G401.6 (cell line): ENCODE data around the gene KCNIP4.
"Not testable (repeated sequence)": the region's sequence is repeated elsewhere in the genome, so short reads cannot be mapped to it uniquely, and the experiment has no call there.

ENCODE experiments used
- FAIRE-seq: peaks from 2 replicates; lab custom pipeline; 2012; peaks lifted over from hg19 to GRCh38; lab: Jason Lieb, UNC

The KCNIP4 gene

GRCh38 chr4:20839957-20840356 lies 1108.6 kb downstream of the KCNIP4 start:
- no peak for FAIRE-seq

GRCh38 chr4:20838476-20838875 lies 1110.1 kb downstream of the KCNIP4 start:
- no peak for FAIRE-seq

- FAIRE-seq: no peak
Measured at GRCh38 chr4:20832826-20833225, 1115.7 kb downstream of the KCNIP4 start.

DNA sequence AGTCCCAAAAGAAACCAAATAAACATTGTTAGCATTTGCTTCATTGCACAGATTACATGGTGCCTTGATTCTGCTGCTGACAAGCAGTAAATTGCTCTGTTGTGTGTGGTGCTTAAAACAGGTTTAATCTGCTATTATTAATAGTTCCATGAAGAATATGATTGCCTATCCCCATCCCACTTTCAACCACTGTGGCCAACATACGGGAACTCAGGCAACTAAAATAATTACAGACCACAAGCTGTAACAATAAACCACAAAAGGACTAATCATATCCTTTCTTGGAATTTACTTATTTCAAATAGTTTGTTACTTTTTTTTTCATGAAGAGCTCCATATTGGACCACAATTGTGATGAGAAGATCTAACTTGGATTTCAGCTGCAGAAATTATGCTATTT lies 1116.8 kb downstream of the KCNIP4 start:
- no peak for FAIRE-seq

GRCh38 chr4:20829617-20830357 lies 1118.8 kb downstream of the KCNIP4 start:
- FAIRE-seq: no peak

- no peak for FAIRE-seq
Measured at GRCh38 chr4:20825505-20825904, 1123.1 kb downstream of the KCNIP4 start.

GRCh38 chr4:20816287-20816686 lies 1132.3 kb downstream of the KCNIP4 start:
- no peak for FAIRE-seq

DNA sequence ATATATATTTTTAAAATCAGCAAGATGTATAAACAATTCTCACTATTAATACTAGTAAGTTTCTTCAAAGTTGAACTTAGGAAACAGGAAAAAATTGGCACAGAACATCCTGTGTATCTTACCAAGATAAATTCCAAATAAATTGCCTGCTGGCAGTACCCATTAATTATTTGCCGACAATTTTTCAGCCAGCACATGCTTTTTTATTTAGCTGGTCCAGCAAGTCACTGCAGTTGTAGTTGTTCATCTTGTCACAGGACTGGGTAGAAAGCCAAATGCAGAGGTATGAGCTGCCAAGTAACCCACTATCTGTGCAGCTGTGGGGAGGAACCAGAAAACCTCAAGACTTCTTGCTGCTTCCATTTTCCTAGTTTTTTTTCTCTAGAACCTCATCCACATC lies 1134.9 kb downstream of the KCNIP4 start:
- FAIRE-seq: no peak

DNA sequence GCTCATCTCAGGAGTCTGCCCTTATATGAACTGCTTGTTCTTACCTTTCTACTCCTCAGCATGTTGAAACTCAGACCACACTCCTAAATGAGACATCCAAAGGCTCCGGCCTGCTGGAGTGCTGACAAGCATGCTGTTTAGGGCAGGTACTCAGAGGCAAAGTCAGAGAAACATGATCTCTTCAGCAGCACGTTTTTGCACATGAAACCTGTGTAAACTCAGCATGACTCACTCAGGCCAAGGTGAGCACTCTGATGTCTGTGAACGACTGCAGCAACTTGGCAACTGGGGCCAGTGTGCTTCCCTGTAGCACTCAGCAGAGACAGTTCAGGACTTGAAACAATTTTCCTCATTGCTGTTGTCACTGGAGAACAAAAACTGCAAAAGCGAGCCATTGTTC lies 1138.8 kb downstream of the KCNIP4 start:
- FAIRE-seq: no peak

- FAIRE-seq: no peak
Measured at GRCh38 chr4:20805716-20806115, 1142.9 kb downstream of the KCNIP4 start.

GRCh38 chr4:20787940-20788665 lies 1160.5 kb downstream of the KCNIP4 start:
- no peak for FAIRE-seq

DNA sequence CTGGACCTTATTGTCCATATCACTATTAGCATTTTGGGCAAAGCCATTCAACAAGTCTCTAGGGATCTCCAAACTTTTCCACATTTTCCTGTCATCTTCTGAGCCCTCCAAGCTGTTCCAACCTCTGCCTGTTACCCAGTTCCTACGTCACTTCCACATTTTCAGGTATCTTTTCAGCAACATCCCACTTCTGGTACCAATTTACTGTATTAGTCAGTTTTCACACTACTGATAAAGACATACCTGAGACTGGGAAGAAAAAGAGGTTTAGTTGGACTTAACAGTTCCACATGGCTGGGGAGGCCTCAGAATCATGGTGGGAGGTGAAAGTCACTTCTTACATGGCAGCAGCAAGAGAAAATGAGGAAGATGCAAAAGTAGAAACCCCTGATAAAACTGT lies 1165.4 kb downstream of the KCNIP4 start:
- not testable (repeated sequence) for FAIRE-seq

GRCh38 chr4:20778896-20779295 lies 1169.7 kb downstream of the KCNIP4 start:
- no peak for FAIRE-seq

DNA sequence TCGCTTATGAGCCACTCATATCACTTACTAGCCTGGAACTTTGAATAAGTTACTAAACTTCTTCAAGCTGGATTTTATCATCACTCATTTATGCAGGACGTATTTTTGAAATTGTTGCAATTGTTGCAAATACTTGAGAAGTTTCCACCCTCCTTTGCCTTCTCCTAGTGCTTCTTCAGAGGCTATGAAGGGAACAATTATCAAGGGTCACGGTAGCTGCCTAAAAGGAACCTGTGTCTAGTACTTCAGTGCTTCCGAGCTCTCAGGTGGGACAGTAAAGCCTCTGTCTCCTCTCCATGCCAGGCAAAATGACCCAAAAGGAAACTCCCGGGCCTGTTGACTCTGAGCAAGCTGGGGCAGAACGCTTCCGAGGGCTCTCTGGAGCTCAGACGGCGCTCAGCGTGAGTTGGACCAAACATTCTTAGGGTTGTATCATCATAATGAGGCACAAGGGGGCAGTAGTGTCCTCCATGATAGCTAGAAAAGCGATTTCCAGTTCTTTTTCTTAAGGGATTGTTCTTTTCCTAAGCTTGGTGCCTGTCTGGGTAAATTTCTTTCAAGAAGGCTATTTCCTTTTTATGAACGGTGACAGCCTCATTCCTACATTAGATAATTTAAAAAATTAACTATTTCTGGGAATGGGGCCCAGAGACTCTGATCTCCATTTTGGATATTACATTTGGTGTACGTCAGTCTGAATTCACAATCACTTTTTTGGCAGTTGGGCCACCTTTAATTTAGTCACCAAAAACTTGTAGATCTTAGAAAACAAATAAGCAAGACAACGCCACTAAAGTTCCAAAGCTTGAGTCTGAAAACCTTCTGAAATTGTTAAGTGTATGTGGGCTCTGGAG lies 1175.2 kb downstream of the KCNIP4 start:
- FAIRE-seq: peak; percentile 33

- no peak for FAIRE-seq
Measured at GRCh38 chr4:20764366-20764992, 1184.1 kb downstream of the KCNIP4 start.

DNA sequence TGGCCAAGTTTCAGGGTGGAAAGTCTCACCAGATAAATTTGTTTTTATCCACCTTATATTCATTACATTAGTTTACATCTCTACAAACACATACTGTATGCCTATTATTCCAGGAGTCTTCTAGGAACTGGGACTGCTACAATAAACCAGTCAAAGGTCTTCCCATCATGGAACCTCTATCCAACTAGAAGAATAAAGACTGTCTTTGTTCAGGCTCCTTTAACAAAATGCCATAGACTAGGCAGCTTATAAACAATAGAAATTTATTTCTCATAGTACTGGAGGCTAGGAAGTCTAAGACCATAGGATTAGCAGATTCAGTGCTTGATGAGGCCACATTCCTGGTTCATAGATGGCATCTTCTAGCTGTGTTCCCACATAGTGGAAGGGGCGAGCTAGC lies 1186.7 kb downstream of the KCNIP4 start:
- no peak for FAIRE-seq

DNA sequence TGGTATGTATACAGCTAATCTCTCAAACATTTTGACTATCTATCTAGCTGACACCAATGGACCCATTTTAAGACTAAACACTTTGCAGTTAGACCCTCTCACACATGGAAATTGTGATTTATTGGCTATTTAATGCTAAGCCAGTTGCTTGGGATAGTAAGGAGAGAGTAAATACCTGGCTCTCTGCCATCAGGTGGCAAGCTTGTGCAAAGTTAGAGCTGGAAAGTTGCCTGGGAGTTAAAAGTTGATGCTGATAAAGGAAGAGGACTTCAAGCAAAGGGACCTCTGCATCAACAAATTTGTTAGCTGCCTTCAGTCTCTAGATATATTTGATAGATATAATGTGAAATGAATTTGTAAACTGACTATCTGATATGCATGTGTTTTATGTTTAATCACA lies 1187.2 kb downstream of the KCNIP4 start:
- FAIRE-seq: no peak

DNA sequence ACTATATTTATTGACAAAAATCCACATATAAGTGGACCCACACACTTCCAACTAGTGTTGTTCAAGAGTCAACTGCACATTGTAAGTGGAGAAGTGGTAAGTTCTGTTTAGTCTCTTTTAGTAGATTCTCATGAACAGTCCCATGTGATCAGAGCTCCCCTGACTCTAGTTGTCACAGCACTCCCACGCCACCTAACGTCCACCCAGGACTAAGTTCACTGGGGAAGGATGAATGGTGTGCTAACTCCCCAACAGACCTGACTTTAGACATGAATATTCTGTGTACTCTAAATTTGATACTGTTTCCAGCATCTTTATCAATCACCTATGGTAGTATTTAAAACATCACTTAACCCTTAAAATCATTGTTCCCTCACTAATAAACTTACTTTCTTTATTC lies 1188.5 kb downstream of the KCNIP4 start:
- no peak for FAIRE-seq

- no peak for FAIRE-seq
Measured at GRCh38 chr4:20754036-20754435, 1194.5 kb downstream of the KCNIP4 start.

GRCh38 chr4:20752641-20753040 lies 1195.9 kb downstream of the KCNIP4 start:
- no peak for FAIRE-seq

DNA sequence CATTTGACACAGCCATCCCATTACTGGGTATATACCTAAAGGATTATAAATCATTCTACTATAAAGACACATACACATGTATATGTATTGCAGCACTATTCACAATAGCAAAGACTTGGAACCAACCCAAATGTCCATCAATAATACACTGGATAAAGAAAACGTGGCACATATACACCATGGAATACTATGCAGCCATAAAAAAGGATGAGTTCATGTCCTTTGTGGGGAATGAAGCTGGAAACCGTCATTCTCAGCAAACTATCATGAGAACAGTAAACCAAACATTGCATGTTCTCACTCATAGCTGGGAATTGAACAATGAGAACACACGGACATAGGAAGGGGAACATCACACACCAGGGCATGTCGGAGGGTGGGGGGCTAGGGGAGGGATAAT lies 1202.6 kb downstream of the KCNIP4 start:
- not testable (repeated sequence) for FAIRE-seq

DNA sequence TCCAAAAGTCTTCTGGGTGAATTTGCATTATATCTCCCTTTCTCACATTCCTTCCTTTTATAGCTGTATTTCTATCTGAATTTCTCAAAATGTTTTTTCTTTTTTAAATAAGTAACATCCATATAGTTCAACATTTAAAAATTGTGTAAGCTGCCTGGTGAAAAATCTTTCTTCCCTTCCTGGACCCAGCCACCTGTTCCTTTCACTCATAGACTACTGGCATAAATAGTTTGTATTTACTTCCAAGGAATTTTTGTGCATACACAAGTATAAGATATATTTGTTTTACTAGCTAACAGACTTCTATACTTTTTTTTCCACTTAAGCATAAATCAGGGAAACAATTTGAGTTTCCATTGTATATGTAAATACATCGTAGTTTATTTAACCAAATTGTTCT lies 1212.6 kb downstream of the KCNIP4 start:
- FAIRE-seq: no peak

- no peak for FAIRE-seq
Measured at GRCh38 chr4:20724915-20725314, 1223.7 kb downstream of the KCNIP4 start.
